B cell (primary cell): Measurements from ENCODE around the gene RAB39B.

Experiments used
- CTCF ChIP-seq: fragments of 200-600 bp; IDR thresholded peaks from one replicate; pipeline ENCODE4 v1.8.0; 2022; ENCODE audit warnings: antibody characterized with exemption, mild to moderate bottlenecking
- EZH2 ChIP-seq: IDR thresholded peaks from 2 replicates; pipeline ENCODE4 v1.6.1; 2012; ENCODE audit warnings: borderline replicate concordance, low read depth, mild to moderate bottlenecking, moderate library complexity, low read length; ENCODE audit not compliant: insufficient read depth, poor library complexity, severe bottlenecking

GRCh38 chrX:155215443-155216178 lies 48.7 kb downstream of the RAB39B start:
- TF ChIP-seq CTCF (no peak), EZH2 (no peak)
